WTC11 (cell line): ENCODE data around the gene HNRNPUL2. TPM values are rescaled to one million over a fixed set of nuclear protein-coding genes. Genes with fewer than 3 reads are reported as not detected.
"Not testable (repeated sequence)": the region's sequence is repeated elsewhere in the genome, so short reads cannot be mapped to it uniquely, and the experiment has no call there.

ENCODE experiments used
- ATAC-seq: fragments of 200-7000 bp; cut with Tn5 transposase; 2 replicates; pipeline ENCODE4 v1.10.0; 2021; ENCODE audit warnings: mild to moderate bottlenecking, moderate library complexity
- CTCF ChIA-PET: fragments of 300-600 bp; sonication (Branson Sonifier 250); formaldehyde crosslinking; loops from one replicate; lab custom pipeline; 2021; ENCODE audit warnings: antibody characterized with exemption; lab: Charles Lee
- POLR2A ChIA-PET: fragments of 350-600 bp; sonication (Branson Sonifier 250); formaldehyde crosslinking; loops from one replicate; lab custom pipeline; 2021; ENCODE audit warnings: antibody characterized with exemption; lab: Charles Lee
- DNase-seq: peaks from one replicate; pipeline ENCODE4 v3.0.0; 2021; ENCODE audit warnings: low spot score
- H3K27ac Mint-ChIP-seq: 2 replicates; pipeline ENCODE4 v1.8.0; 2021; ENCODE audit warnings: mixed read lengths
- H3K27me3 Mint-ChIP-seq: 2 replicates; pipeline ENCODE4 v1.8.0; 2021; ENCODE audit warnings: low read depth, mild to moderate bottlenecking, moderate library complexity, mixed read lengths
- H3K36me3 Mint-ChIP-seq: 2 replicates; pipeline ENCODE4 v1.8.0; 2021; ENCODE audit warnings: mixed read lengths
- H3K4me1 Mint-ChIP-seq: 2 replicates; pipeline ENCODE4 v1.8.0; 2022; ENCODE audit warnings: mixed read lengths
- H3K4me3 Mint-ChIP-seq: 2 replicates; pipeline ENCODE4 v1.8.0; 2021; ENCODE audit warnings: mild to moderate bottlenecking, moderate library complexity, mixed read lengths
- H3K9me3 Mint-ChIP-seq: 2 replicates; pipeline ENCODE4 v1.8.0; 2021; ENCODE audit warnings: mixed read lengths
- ATF2 ChIP-seq: sonication (generic); formaldehyde crosslinking; IDR thresholded peaks from 2 replicates; pipeline ENCODE4 v1.8.1; 2022; ENCODE audit warnings: low read depth, missing genetic modification reagents, borderline replicate concordance
- CBFB ChIP-seq: sonication (generic); formaldehyde crosslinking; IDR thresholded peaks from 2 replicates; pipeline ENCODE4 v1.8.1; 2022; ENCODE audit warnings: mild to moderate bottlenecking, low read depth, missing genetic modification reagents
- CREM ChIP-seq: sonication (generic); formaldehyde crosslinking; IDR thresholded peaks from 2 replicates; pipeline ENCODE4 v1.8.1; 2022; ENCODE audit warnings: mild to moderate bottlenecking, missing genetic modification reagents, moderate library complexity
- CTCF ChIP-seq: fragments of 200-600 bp; IDR thresholded peaks from 2 replicates; pipeline ENCODE4 v1.8.0; 2022; ENCODE audit warnings: antibody characterized with exemption
- NR1H2 ChIP-seq: sonication (generic); formaldehyde crosslinking; IDR thresholded peaks from 2 replicates; pipeline ENCODE4 v1.9.0; 2021; ENCODE audit warnings: mild to moderate bottlenecking, moderate library complexity, missing genetic modification reagents
- NR2C2 ChIP-seq: sonication (generic); formaldehyde crosslinking; IDR thresholded peaks from 2 replicates; pipeline ENCODE4 v1.8.0; 2022; ENCODE audit warnings: mild to moderate bottlenecking, missing genetic modification reagents
- PRDM15 ChIP-seq: sonication (generic); formaldehyde crosslinking; IDR thresholded peaks from 2 replicates; pipeline ENCODE4 v1.8.0; 2022; ENCODE audit warnings: missing genetic modification reagents
- PREB ChIP-seq: sonication (generic); formaldehyde crosslinking; IDR thresholded peaks from 2 replicates; pipeline ENCODE4 v1.8.1; 2022; ENCODE audit warnings: mild to moderate bottlenecking, missing genetic modification reagents, moderate library complexity, borderline replicate concordance
- SMAD4 ChIP-seq: sonication (generic); formaldehyde crosslinking; IDR thresholded peaks from 2 replicates; pipeline ENCODE4 v1.8.0; 2022; ENCODE audit warnings: mild to moderate bottlenecking, missing genetic modification reagents
- SP1 ChIP-seq: sonication (generic); formaldehyde crosslinking; conservative IDR thresholded peaks from 2 replicates; pipeline ENCODE4 v1.8.1; 2022; ENCODE audit warnings: missing genetic modification reagents
- USF2 ChIP-seq: sonication (generic); formaldehyde crosslinking; IDR thresholded peaks from 2 replicates; pipeline ENCODE4 v1.8.1; 2023; ENCODE audit warnings: mild to moderate bottlenecking, missing genetic modification reagents, moderate library complexity
- ZNF263 ChIP-seq: sonication (generic); formaldehyde crosslinking; IDR thresholded peaks from 2 replicates; pipeline ENCODE4 v1.8.1; 2022; ENCODE audit warnings: low read depth, mild to moderate bottlenecking, moderate library complexity, missing genetic modification reagents
- ZNF423 ChIP-seq: fragments of 250-450 bp; sonication (Bioruptor Pico); IDR thresholded peaks from 2 replicates; pipeline ENCODE4 v2.1.2; 2022; ENCODE audit warnings: mild to moderate bottlenecking, moderate library complexity
- ZNF425 ChIP-seq: fragments of 250-450 bp; sonication (Bioruptor Pico); conservative IDR thresholded peaks from 2 replicates; pipeline ENCODE4 v1.9.0; 2021; ENCODE audit warnings: mild to moderate bottlenecking
- total RNA-seq: library from RNA; stranded (reverse); gene quantifications from 3 replicates; pipeline ENCODE4 v1.2.3, GENCODE V29; 2021

HNRNPUL2 gene
- total RNA-seq, 1 experiment from 2014 or later = 42.1 TPM

- TF ChIP-seq ZNF425 (CRISPR knock-in tag) (no peak), PREB (CRISPR knock-in tag) (no peak), CREM (CRISPR knock-in tag) (no peak), ATF2 (CRISPR knock-in tag) (no peak)
- TF ChIP-seq, all 79 proteins: peak for 0
Measured at GRCh38 chr11:62702246-62702645, 25.0 kb downstream of the HNRNPUL2 start (continued).

- CTCF ChIA-PET = interaction anchor here (0.6 to 2.8 kb wide), 28 partner anchors 11 to 300 kb away, joined by 3 to 14 read pairs (median 4); partner anchors contain the start of genes B3GAT3, BSCL2, C11orf98 and EEF1G
- TF ChIP-seq CREM (CRISPR knock-in tag) (no peak), CTCF (peak; percentile 84)
- no peaks in the 10 kb centered on the region for H3K27me3 Mint-ChIP-seq
- peaks cover 32% of the 10 kb centered on the region for H3K36me3 Mint-ChIP-seq
- POLR2A ChIA-PET = interaction anchor here (1.2 kb wide), 1 partner anchor 103 kb away, joined by 3 read pairs; the partner anchor contains the start of gene TUT1
- peak; percentile 84 for ATAC-seq
- DNase-seq = peak; percentile 86
- H3K27ac Mint-ChIP-seq = peak overlapping the region; percentile 73
- H3K4me3 Mint-ChIP-seq = no peak overlapping the region
- no peaks in the 10 kb centered on the region for H3K9me3 Mint-ChIP-seq
- H3K4me1 Mint-ChIP-seq = peaks cover 2% of the 10 kb centered on the region; the same call in 1 of the 2 replicates
Measured at GRCh38 chr11:62694455-62695167, 32.6 kb downstream of the HNRNPUL2 start.

GRCh38 chr11:62693624-62694023 is 33.6 kb downstream of the HNRNPUL2 start:
- CTCF ChIA-PET = interaction anchor here (0.9 to 2.6 kb wide), 8 partner anchors 12 to 299 kb away, joined by 4 to 14 read pairs (median 9); partner anchors contain the start of genes EEF1G and TUT1

GRCh38 chr11:62689421-62690183 is 37.7 kb downstream of the HNRNPUL2 start, which contains the start of gene LRRN4CL:
LRRN4CL (minus strand) TSS chr11:62689530; CDS start chr11:62688508, 1,022 bp downstream.
- Mint-ChIP-seq H3K9me3 (no peaks in the 10 kb centered on the region), H3K27me3 (no peaks in the 10 kb centered on the region), H3K27ac (peak within 1 kb of the TSS; percentile 89), H3K36me3 (peaks cover 25% of the 10 kb centered on the region), H3K4me3 (no peak within 1 kb of the TSS), H3K4me1 (peaks cover 9% of the 10 kb centered on the region; the same call in 1 of the 2 replicates)
- no peak for ATAC-seq
- no peak for DNase-seq
- ChIA-PET POLR2A (interaction anchor here (0.6 to 2.2 kb wide), 7 partner anchors 14 to 98 kb away, joined by 3 to 9 read pairs (median 6); partner anchors contain the start of genes BSCL2, C11orf98, CSKMT and GNG3), CTCF (interaction anchor here (0.8 to 3.0 kb wide), 8 partner anchors 10 to 294 kb away, joined by 3 to 21 read pairs (median 5); partner anchors contain the start of genes LBHD1, TMEM179B, UBXN1 and UQCC3)
- TF ChIP-seq PRDM15 (CRISPR knock-in tag) (no peak), CBFB (CRISPR knock-in tag) (no peak), SMAD4 (CRISPR knock-in tag) (no peak), SP1 (CRISPR knock-in tag) (no peak), ZNF263 (CRISPR knock-in tag) (no peak), ZNF423 (no peak), NR1H2 (CRISPR knock-in tag) (no peak), USF2 (CRISPR knock-in tag) (no peak), NR2C2 (CRISPR knock-in tag) (no peak)

More at GRCh38 chr11:62693624-62694023, 33.6 kb downstream of the HNRNPUL2 start:
- H3K36me3 Mint-ChIP-seq = peaks cover 31% of the 10 kb centered on the region
- H3K27me3 Mint-ChIP-seq, H3K4me1 Mint-ChIP-seq, ATAC-seq, POLR2A ChIA-PET, H3K27ac Mint-ChIP-seq, DNase-seq, H3K4me3 Mint-ChIP-seq, H3K9me3 Mint-ChIP-seq: not testable (repeated sequence)
